Stimulated activated CD8-positive, alpha-beta memory T cell treated with anti-CD3 and anti-CD28 coated beads, Interleukin-12 subunit alpha, Interleukin-12 subunit beta, amount 100 ng/mL, for 24 hours (primary cell): ENCODE data around the gene TSPAN6.

Experiments used
- DNase-seq: peaks from one replicate; pipeline ENCODE4 v3.0.0-alpha.2; 2020; ENCODE audit errors: extremely low read depth

The TSPAN6 gene

GRCh38 chrX:100636321-100636991 is at the start of gene TSPAN6:
TSS of gene TSPAN6 (minus strand) at chrX:100636806. CDS start at chrX:100636694, 112 bp downstream.
- peak; percentile 14 for DNase-seq

- DNase-seq, result no peak
Measured at GRCh38 chrX:100685997-100686305, 49.3 kb upstream of the TSPAN6 start.

- DNase-seq, result peak; percentile 15
Measured at GRCh38 chrX:100685284-100685996, 48.8 kb upstream of the TSPAN6 start.

GRCh38 chrX:100682939-100683338 is 46.3 kb upstream of the TSPAN6 start:
- DNase-seq, result no peak

- DNase-seq, result no peak
Measured at GRCh38 chrX:100681599-100681998, 45.0 kb upstream of the TSPAN6 start.

- DNase-seq, result no peak
Measured at GRCh38 chrX:100680756-100681155, 44.1 kb upstream of the TSPAN6 start.

- no peak for DNase-seq
Measured at GRCh38 chrX:100677611-100678181, 41.1 kb upstream of the TSPAN6 start.

GRCh38 chrX:100674705-100675104 is 38.1 kb upstream of the TSPAN6 start:
- DNase-seq, result no peak

GRCh38 chrX:100673397-100673953 is 36.9 kb upstream of the TSPAN6 start:
- no peak for DNase-seq

GRCh38 chrX:100672966-100673365 is 36.4 kb upstream of the TSPAN6 start:
- no peak for DNase-seq

- no peak for DNase-seq
Measured at GRCh38 chrX:100663642-100664041, 27.0 kb upstream of the TSPAN6 start.

- DNase-seq, result no peak
Measured at GRCh38 chrX:100662796-100663195, 26.2 kb upstream of the TSPAN6 start.

- no peak for DNase-seq
Measured at GRCh38 chrX:100662170-100662569, 25.6 kb upstream of the TSPAN6 start.

GRCh38 chrX:100659431-100660137 is 23.0 kb upstream of the TSPAN6 start:
- DNase-seq, result no peak

- DNase-seq, result no peak
Measured at GRCh38 chrX:100658941-100659381, 22.4 kb upstream of the TSPAN6 start.

- DNase-seq, result no peak
Measured at GRCh38 chrX:100654261-100654660, 17.7 kb upstream of the TSPAN6 start.

- no peak for DNase-seq
Measured at GRCh38 chrX:100652266-100652665, 15.7 kb upstream of the TSPAN6 start.

- no peak for DNase-seq
Measured at GRCh38 chrX:100650841-100651240, 14.2 kb upstream of the TSPAN6 start.

GRCh38 chrX:100649550-100650356 is 13.1 kb upstream of the TSPAN6 start:
- DNase-seq, result no peak

- no peak for DNase-seq
Measured at GRCh38 chrX:100648458-100649417, 12.1 kb upstream of the TSPAN6 start.
